Stimulated activated CD8-positive, alpha-beta memory T cell treated with anti-CD3 and anti-CD28 coated beads, Interleukin-15, amount 100 ng/mL, for 4 hours (primary cell): ENCODE results near the gene TSC22D4.
"Not testable (repeated sequence)": the region's sequence is repeated elsewhere in the genome, so short reads cannot be mapped to it uniquely, and the experiment has no call there.

Source experiments
- DNase-seq, 2 donors: peaks; one replicate each; pipeline ENCODE4 v3.0.0-alpha.2; 2020; ENCODE audit warnings: low read depth in 2 of 2

TSC22D4 gene

DNA sequence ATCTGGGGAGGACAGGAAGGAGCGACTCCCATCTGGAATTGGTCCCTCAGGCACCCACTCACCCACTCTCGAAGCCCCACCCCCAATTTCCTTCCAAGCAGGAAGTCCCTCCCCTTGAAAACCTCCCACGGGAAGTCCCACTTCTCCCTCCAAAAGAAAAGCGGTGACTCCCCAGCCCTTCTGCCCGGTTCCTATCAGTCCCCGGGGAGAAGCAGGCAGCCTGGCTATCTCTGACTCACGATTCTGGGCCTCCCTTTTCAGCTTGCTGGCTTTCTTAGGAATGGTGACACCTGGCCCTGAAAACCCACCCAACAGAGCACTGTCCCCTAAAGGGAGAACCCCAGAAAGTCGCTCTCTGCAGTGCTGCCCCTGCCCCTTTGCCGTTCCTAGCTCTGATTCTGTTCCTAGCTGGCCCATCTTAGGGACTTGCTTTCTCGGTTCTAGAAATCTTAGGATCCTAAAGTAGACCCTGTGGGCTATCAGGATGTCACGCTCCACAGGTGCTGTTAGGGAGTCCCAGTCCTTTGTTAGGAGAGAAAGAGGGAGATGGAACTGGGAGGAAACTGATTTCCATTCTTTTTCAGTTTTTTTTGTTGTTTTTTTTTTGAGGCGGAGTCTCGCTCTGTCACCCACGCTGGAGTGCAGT lies 6.0 kb downstream of the TSC22D4 start:
- no peak for DNase-seq

DNA sequence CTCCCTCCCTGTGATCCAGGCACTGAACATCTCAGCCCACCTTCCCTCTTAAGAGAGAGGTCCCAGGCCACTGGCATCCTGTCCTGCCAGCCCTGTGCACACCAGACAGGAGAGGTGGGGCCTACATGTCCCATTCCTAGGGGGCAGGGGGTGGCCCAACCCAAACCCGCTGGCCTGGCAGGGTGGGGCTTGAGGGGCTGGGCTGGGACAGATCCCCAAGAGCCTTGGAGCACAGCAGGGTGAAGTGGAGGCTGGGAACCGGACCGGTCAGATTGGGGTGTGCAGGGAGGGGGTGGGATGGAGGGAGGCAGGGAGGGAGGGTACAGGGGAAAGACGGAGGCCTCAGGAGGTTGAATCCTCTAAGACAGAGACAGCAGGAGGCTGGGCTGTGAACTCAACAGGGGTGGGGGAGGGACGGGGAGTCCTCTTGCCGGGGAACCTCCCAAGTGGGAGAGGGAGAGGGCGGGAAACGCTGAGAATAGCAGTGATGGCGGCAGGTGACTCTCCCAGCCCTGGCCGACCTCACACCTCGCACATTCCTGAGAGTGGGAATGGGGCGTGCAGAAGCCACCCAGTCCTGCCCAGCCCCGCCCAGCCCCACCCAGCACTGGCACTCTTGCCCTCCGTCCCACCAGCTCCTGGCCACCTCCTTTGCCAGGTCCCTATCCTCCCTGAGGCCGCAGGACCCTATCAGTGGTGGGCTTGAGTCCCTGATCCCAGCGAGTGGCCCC lies 6.7 kb downstream of the TSC22D4 start:
- no peak for DNase-seq

DNA sequence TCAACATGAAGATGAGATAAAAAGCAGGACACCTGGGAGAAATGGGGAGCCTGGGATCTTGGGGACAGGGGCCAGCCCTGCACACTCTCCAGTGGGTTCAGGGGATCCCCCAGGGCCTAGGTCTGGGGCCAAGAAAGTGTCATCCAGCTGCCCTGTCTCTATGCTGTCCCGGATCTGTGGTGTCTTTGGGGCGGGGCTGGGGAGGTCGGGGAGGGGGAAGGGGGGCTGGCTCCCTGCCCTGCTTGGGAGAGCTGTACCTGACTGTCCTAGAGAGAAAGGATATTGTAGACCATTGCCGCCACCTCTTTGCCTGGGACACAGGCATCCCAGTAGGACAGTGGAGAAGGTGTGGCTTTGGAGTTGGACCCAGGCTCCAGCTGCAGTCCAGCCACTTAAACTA lies 8.0 kb downstream of the TSC22D4 start:
- DNase-seq = no peak

DNA sequence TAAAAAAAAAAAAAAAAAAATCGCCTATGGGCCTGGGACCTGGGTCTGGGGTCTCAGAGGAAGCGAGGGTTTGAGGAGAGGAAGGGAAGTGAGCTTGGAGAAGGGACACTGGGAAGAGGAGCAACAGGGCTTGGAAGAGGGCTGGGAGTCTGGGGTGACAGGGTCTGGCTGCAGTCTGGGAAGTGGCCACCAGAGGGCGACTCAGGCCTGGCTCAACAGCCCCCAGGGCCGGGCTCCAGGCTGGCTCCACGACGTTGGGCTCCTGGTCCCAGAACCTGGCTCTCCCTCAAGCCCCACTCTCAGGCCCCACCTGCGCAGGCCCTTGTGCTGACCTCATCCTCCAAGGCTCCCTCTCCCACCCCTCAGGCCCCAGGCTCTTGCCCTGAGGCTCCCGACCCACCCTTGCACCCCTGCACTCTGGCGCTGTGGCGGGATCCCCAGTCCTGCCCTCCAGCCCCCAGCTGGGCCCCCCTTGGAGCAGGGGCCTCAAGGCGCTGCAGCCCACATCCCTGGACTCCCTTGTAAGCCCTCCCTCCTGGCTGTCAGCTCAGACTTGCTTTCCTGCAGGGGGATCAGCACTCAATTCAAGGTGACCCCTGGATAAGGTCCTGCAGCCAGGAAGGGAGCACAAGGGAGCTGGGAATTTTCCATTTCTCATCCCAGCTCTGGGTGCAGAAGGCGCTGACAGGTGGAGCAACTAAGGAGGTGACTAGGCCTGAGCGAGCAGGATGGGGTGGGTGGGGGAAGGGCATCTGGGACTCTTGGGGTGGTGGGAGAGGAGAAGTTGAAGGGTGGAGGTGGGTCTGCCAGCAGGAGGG lies 9.6 kb downstream of the TSC22D4 start:
- DNase-seq = peak; percentile 54 to 57

DNA sequence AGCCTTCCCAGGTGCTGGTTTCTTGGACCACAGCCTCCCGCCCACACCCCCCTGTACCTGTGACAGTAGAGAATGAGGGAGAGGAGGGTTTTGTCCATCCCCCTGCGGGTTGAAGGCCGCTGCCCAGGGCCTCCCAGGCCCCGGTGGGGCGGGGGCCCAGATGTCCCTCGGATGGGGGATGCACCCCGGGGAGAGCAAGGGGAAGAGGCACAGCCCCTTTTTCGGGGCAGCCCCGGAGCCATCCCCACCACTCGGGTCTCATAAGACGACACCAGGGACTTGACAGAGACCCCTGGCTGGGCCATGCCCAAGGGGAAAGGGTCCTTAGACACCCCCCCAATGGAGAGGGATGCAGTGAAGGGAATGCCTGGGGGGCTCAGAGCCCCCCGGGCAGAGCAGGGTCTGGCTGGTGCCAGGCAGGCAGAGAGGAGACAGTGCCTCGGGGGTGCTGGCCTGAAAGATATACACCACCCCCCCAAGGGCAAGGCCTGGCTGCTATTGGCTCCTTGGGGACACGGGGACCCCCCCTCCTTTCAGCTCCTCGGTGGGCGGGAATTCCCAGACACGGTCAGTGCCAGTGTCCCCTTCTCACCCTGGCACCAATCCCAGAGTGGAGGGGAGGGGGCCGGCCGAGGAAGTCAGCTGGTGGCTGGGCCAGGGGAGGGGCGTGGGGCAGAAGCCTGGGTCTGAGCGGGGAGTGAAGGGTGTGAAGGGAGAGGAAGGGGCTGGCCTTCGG lies 11.2 kb downstream of the TSC22D4 start:
- no peak for DNase-seq

DNA sequence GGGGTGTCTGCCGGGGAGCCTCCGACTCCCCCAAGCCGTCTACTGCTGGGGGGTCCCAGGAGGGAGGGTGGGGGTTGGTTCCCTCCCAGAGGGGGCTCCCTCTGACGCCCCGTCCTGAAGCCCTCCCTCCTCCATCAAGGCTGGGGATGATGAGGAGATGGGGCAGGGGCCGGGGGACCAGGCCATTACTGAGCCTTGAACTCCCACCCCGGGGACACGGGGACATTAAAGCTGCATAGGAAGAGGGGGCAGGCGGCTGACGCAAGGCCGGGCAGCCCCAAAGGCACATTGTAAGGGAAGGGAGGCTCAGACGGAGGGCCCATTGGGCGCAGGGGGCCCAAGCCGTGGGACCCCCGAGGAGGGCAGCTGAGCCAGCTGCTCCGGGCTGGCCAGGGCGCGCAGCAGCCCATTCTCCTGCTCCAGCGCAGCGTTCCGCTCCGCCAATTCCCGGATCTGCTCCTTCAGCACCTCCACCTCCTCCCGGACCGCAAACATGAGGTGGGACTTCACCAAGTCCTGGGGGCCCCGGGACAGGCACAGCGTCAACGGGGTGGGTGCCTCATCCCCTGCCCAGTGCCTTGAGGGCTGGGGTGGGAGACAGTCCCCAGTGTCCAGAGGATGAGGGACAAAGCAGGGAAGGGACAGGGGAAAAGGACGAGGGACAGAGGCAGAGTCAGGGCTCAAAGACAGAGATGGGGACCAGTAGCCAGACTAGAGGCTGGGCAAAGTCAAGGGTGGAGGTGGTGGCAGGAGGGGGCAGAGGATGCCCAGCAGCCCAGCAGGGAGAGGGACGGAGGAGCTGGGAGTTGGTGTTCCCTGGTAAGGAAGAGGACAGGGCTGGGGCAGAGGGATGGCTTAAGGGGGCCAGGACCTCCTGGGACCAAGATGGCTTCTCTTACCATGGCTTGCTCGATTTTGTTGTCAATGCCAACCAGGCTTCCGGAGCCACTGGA lies 12.1 kb downstream of the TSC22D4 start:
- no peak for DNase-seq

DNA sequence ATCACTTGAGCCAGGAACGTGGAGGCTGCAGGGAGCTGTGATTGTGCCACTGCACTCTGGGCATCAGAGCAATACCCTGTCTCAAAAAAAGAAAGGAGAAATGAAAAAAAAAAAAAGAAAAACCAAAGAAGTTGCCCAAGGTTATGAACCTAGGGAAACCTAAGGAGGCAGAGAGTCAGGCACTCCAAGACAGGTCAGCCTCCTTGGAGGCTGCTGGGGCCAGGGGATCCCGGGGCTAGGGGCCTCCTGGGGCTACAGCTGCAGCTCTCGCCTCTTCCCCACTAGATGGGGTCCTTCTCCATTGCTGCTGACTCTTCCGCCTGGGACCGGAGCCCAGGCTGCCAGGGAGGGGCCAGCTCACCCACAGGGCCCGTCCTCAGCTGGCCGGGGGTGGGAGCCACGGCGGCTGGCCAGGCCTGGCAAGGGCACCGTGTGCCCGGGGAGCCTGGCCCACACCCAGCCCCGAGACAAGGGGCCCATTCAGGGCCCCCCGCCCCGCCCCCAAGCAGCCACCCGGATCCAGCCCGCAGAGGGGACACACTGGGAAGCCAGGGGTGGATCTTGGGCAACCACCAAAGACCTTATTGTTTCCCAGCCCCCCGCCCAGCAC lies 13.2 kb downstream of the TSC22D4 start:
- DNase-seq = no peak

DNA sequence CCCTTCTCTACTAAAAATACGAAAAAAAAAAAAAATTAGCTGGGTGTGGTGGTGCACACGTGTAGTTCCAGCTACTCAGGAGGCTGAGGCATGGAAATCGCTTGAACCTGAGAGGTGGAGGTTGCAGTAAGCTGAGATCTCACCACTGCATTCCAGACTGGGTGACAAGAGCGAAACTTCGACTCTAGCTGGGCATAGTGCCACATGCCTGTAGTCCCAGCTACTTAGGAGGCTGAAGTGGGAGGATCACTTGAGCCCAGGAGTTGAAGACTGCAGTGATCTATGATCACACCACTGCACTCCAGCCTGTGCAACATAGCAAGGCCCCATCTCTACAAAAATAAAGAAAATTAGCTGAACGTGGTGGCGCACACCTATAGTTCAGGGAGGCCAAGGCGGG lies 13.7 kb downstream of the TSC22D4 start:
- no peak for DNase-seq

DNA sequence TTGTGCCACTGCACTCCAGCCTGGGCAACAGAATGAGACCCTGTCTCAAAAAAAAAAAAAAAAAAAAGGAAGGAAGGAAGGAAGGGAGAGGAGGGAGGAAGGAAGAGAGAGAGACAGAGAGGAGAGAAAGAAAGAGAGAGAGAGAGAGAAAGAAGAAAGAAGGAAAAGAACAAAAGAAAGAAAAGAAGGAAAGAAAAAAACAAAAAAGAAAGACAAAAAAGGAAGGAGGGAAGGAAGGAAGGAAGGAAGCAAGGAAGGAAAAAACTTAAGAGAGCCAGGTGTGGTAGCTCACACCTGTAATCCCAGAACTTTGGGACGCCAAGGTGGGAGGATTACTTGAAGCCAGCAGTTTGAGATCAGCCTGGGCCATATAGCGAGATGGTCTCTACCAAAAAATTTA lies 14.2 kb downstream of the TSC22D4 start:
- DNase-seq = no peak

DNA sequence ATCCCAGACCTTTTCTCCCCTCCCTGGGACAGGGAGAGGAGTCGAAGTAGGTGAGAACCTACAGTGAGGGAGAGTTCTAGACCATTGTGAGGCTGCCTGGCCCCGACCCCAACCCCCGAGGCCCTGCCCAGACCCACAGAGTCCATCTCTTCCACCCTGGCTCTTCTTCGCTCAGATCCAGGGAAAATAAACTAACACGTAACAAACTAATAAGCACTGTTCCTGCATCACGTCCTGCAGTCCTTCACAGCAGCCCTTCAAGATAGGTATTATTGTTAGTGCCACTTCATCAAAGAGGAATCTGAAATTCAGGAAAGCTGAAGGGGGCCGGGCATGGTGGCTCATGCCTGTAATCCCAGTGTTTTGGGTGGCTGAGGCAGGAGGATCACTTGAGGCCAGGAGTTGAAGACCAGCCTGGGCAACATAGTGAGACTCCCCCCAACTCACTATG lies 14.8 kb downstream of the TSC22D4 start, which contains the start of gene SPACDR:
SPACDR (minus strand) TSS at position 51 of the 451 bp plus-strand sequence. CDS start 235 bp downstream, outside the sequence.
- no peak for DNase-seq

DNA sequence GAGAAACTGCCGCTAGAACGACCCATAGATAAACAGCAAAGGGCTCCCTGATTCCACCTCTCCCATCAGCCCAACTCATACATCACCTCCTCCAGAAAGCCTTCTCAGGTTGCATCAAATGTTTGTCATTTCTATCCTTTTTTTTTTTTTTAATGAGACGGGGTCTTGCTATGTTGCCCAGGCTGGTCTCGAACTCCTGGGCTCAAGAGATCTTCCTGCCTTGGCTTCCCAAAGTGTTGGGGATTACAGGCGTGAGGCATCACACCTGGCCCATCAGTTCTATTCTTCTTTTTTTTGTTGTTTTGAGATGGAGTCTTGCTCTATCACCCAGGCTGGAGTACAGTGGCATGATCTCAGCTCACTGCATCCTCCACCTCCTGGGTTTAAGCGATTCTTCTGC lies 22.0 kb downstream of the TSC22D4 start:
- no peak for DNase-seq

DNA sequence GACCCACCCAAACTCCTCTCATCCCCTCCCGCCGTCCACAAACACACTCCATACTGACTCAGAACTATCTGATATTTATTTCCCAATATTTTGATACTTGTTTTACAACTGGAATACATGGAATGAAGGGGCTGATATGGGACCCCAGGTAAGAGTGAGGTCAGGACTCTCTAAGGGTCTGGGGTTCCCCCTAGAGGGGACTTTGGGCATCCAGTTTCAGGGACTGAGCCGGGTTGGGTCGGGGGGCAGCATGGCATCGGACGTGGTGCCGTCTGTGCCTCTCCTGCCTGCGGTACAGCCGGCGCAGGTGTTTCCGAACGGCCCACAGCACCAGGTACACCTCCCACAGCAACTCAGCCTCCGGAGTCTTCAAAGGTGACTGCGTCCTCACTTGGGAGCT lies 22.5 kb downstream of the TSC22D4 start:
- DNase-seq = no peak

DNA sequence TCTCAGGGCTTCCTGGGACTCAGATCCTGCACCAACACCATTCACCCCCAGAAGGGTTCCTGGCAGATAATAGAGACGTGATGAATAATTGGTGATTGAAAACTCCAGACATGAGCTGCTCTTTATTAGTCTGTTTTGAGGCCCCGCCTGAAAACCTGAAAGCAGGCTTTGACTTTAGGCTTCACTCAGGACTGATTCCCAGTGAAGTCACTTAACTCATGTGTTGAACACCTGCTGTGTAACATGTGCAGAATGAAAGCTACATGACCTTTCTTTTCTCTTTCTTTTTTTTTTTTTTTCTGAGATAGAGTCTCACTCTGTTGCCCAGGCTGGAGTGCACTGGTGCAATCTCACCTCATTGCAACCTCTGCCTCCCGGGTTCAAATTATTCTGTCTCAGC lies 23.8 kb downstream of the TSC22D4 start:
- DNase-seq = no peak

DNA sequence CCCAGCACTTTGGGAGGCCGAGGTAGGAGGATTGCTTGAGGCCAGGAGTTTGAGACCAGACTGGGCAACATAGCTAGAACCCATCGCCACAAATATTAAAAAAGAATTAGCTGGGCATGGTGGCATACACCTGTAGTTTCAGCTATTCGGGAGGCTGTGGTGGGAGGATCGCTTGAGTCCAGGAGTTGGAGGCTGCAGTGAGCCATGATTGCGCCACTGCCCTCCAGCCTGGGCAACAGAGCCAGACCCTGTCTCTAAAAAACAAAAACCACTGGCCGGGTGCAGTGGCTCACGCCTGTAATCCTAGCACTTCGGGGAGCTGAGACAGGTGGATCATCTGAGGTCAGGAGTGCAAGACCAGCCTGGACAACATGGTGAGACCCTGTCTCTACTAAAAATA lies 25.2 kb downstream of the TSC22D4 start:
- not testable (repeated sequence) for DNase-seq

DNA sequence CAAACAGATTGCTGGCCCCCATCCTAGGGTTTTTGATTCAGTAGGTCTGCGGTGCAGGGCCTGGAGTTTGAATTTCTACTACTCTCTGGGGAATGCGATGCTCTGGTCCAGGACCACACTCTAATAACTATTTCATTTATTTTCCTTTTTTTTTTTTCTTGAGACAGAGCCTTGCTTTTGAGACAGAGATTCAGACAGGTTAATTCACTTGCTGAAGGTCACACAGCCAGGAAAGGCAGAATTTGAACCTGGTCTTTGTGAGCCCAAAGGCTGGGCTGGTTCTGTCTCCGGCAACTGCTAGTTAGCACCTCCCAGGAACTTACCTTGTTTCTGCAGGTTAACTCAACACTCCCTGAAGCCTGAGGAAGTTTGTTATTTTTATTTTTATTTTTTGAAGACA lies 26.5 kb downstream of the TSC22D4 start:
- no peak for DNase-seq

DNA sequence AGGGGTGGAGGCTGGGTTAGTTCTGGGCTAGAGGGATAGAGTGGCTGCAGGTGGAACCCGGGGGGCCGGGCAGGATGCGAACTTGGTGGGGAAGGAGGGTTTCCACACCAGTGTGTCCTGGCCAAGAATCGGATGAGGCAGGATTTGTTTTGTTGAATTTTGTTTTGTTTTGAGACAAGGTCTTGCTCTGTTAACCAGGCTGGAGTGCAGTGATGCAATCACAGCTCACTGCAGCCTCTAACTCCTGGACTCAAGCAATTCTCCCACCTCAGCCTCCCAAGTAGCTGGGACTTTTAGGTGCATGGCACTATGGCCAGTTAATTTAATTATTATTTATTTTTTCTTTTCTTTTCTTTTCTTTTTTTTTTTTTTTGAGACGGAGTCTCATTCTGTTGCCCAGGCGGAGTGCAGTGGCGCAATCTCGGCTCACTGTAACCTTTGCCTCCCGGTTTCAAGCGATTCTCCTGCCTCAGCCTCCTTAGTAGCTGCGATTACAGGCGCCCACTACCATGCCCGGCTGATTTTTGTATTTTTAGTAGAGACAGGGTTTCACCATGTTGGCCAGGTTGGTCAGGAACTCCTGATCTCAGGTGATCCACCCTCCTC lies 29.7 kb downstream of the TSC22D4 start:
- DNase-seq = no peak

DNA sequence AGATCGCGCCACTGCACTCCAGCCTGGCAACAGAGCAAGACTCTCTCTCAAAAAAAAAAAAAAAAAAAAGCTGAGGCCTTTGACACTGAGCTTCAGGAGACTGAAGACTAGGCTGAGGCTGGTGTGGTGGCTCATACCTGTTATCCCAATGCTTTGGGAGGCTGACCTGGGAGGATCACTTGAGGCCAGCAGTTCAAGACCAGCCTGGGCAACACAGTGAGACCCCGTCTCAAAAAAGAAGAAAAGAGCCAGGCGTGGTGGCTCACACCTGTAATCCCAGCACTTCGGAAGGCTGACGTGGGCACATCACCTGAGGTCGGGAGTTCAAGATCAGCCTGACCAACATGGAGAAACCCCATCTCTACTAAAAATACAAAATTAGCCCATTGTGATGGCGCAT lies 31.7 kb downstream of the TSC22D4 start:
- not testable (repeated sequence) for DNase-seq

DNA sequence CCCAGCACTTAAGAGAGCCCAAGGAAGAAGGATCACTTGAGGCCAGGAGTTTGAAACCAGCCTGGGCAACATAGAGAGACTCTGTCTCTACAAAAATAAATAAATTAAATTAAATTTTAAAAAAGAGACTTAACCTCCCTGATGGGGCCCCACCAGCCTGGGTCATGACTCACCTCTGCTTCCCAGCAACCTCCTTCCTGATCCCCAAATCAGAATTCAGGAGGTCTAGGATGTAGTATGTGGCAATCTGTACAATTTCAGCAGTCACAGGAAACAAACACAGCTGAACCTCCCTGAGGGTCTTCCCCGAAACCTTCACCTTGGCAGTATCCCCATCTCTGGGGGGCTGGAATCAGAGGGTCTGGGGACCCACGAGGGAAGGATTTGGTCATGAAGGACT lies 33.0 kb downstream of the TSC22D4 start:
- no peak for DNase-seq

DNA sequence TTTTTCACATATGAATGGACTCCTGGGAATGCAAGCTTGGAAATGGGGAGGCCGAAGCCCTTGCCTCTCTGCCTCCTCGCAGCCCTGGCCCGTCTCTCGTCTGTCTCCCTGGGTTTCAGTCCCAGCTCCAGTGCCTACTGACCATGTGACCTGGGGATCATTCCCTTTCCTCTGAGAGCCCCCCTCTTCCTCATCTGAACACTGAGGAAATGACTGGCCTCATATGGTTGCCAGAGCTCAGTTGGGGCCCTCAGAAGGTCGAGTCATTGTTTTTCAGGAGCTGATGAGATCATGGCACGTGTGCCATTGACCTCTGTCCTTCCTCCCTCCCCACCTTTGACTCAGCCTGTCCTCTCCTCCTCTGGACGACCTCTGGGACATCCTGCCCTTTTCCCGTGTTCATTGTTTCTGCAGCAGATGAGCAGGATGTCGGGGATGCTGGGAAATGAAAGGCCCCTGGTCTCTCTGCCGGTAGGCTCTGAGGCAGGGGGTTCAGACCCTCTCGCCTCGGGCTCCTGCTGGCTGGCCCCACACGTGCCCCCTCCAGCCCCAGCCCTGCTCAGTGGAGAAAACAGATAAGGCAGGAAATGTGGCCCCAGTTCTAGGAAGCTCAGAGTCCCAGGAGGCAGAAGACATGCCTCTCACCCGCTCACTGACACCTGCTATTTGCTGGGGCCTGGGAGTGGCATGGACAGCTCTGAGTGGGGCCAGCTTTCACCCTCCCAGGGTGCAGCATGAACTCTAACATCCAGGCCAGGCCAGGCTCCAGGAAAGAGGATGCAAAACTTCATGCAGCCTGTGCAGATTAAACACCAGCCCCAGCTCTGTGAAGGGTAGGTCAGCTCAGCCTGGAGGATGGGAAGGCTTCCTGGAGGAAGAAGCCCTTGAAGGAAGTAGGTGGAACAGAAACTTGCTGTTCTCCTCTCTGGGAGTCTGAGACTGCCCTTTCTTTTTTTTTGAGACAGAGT lies 34.4 kb downstream of the TSC22D4 start:
- DNase-seq = no peak
